Measurements from ENCODE around the gene ELMOD2.

Gene ELMOD2

GRCh38 chr4:140579278-140579677, 55.3 kb downstream of the ELMOD2 start:
- H3K4me3 ChIP-seq (replicated peaks; ENCODE audit: low read depth, low read length): no peak overlapping the region
- TF ChIP-seq CTCF (IDR thresholded peaks at IDR 0.05; ENCODE audit: low read depth, low read length, missing control alignments): no peak
- DNase-seq (ENCODE audit: extremely low read depth, low read depth): no peak

DNA sequence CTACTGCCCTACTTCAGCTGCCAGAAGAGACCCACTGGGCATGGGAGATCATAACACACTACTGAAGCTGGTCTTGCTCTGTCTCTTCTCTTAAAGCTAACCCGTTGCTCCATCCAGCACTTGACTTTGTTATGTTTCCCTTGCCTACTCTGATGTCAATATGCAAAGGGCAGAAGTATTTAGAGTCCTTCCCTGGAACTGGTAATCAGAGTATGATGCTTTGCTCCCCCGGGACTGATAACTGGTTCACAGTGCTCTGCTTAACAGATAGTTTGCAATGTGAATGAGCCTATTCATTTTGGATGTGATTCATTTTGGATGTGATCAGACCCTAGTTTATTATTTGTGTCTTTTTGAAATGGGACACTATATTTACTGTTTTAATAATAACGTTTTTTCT, 57.1 kb downstream of the ELMOD2 start:
- no peak overlapping the region for H3K4me3 ChIP-seq (replicated peaks; ENCODE audit: low read depth, low read length)
- no peak for DNase-seq (ENCODE audit: extremely low read depth, low read depth)
- TF ChIP-seq CTCF (IDR thresholded peaks at IDR 0.05; ENCODE audit: low read depth, low read length, missing control alignments): no peak

DNA sequence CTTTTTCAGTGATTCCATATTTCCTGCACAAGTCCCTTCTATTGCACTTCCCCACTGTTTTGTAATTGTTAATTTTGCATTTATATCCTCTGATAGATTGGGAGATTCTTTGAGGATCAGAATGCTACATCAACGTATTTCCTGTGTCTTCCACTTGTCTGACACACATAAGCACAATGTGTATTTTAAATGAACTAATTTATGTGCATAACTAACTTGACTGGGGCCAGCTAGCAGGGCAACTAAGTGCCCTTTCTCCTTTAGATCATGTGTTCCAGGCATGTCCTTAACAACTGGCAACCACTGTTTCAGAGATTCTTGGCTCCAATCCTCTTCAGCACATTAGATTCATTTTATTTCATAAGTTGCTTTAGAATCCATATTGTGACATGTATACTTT, 60.5 kb downstream of the ELMOD2 start:
- no peak for DNase-seq (ENCODE audit: extremely low read depth, low read depth)
- no peak overlapping the region for H3K4me3 ChIP-seq (replicated peaks; ENCODE audit: low read depth, low read length)
- no peak for TF ChIP-seq CTCF (IDR thresholded peaks at IDR 0.05; ENCODE audit: low read depth, low read length, missing control alignments)

- H3K4me3 ChIP-seq (replicated peaks; ENCODE audit: low read depth, low read length): no peak overlapping the region
- DNase-seq (ENCODE audit: extremely low read depth, low read depth): no peak
- peak; percentile 45 for TF ChIP-seq CTCF (IDR thresholded peaks at IDR 0.05; ENCODE audit: low read depth, low read length, missing control alignments)
These were observed 71.1 kb downstream of the ELMOD2 start for GRCh38 chr4:140595065-140595464.

DNA sequence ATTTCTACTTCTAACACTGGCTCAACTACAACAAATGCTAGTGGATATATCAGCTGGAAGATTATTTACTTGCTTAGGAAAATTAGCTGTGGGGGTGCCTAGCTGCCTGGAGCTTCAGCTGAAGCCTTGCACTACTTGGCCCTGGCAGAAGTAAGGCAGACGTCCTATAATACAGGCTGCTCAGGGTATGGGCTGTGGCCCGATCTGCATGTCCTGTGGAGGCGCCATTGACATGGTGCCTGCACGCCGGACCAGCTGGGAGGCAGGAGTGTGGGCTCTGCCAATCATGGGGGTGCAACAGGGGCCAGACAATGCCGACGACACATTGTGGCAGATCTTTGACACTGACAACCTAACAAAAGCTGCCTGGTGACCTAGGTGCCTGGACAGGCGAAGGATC, 76.4 kb downstream of the ELMOD2 start:
- no peak for TF ChIP-seq CTCF (IDR thresholded peaks at IDR 0.05; ENCODE audit: low read depth, low read length, missing control alignments)
- no peak for DNase-seq (ENCODE audit: extremely low read depth, low read depth)
- H3K4me3 ChIP-seq (replicated peaks; ENCODE audit: low read depth, low read length): no peak overlapping the region

- no peak for DNase-seq (ENCODE audit: extremely low read depth, low read depth)
- TF ChIP-seq CTCF (IDR thresholded peaks at IDR 0.05; ENCODE audit: low read depth, low read length, missing control alignments): no peak
- H3K4me3 ChIP-seq (replicated peaks; ENCODE audit: low read depth, low read length): no peak overlapping the region
These were observed 78.7 kb downstream of the ELMOD2 start for GRCh38 chr4:140602714-140603113.

DNA sequence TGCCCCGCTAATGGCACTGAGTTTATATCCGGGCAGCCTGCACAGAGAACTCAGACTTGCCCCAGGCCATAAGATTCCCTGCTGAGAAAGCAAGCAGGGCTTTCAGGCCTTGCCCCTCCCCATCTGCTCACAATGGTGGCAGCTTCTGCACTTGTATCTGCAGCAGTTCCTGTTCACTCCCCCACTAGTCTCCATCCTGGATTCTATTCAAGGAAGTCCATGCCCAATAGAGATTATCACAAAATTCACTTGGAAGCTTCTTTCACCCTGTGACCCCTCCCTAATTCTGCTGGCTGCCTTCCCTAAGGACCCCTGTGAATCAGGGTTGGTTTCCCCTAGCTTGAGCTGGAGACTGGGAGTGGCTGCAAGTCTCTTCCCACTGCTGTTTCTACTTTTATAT, 79.3 kb downstream of the ELMOD2 start:
- TF ChIP-seq CTCF (IDR thresholded peaks at IDR 0.05; ENCODE audit: low read depth, low read length, missing control alignments): no peak
- DNase-seq (ENCODE audit: extremely low read depth, low read depth): no peak

More for the DNA sequence above, 79.3 kb downstream of the ELMOD2 start:
- H3K4me3 ChIP-seq (replicated peaks; ENCODE audit: low read depth, low read length): no peak overlapping the region
